BJ (cell line): ENCODE measurements around the gene FCER1G. TPM values are rescaled to one million over a fixed set of nuclear protein-coding genes. Genes with fewer than 3 reads are reported as not detected.

Source experiments
- CTCF ChIA-PET: fragments of 350-600 bp; formaldehyde crosslinking; extraction: SDS; loops from one replicate; lab custom pipeline; 2021; ENCODE audit warnings: antibody characterized with exemption, inconsistent platforms; lab: Yijun Ruan, JAX
- POLR2A ChIA-PET: fragments of 300-600 bp; sonication (Branson Sonifier 250); formaldehyde crosslinking; extraction: SDS; loops from one replicate; lab custom pipeline; 2021; ENCODE audit warnings: antibody characterized with exemption; lab: Charles Lee
- DNase-seq: peaks from one replicate; pipeline ENCODE4 v3.0.0-alpha.2; 2011; ENCODE audit warnings: low read depth
- H3K27me3 ChIP-seq: 2 replicates; pipeline ENCODE4 v1.6.0; 2011; ENCODE audit warnings: low read length; ENCODE audit not compliant: control insufficient read depth, insufficient read depth
- H3K36me3 ChIP-seq: 2 replicates; pipeline ENCODE4 v1.5.1; 2011; ENCODE audit warnings: low read length; ENCODE audit not compliant: control insufficient read depth, insufficient read depth
- H3K4me3 ChIP-seq: 2 replicates; pipeline ENCODE4 v1.5.1; 2011; ENCODE audit warnings: low read depth, mild to moderate bottlenecking, control low read depth, low read length
- CTCF ChIP-seq: IDR thresholded peaks from 2 replicates; pipeline ENCODE4 v1.5.1; 2011; ENCODE audit warnings: low read depth, mild to moderate bottlenecking, control low read depth, inconsistent platforms, low read length, moderate library complexity; ENCODE audit not compliant: insufficient read depth
- polyA plus RNA-seq: library from polyadenylated mRNA; depleted of rRNA; stranded (reverse); fragments of >200 nt; gene quantifications from 2 replicates; pipeline ENCODE4 v1.2.3, GENCODE V29; 2011

FCER1G gene
- polyA plus RNA-seq, 1 experiment, result 0.38 TPM

GRCh38 chr1:161259345-161259702 is 44.2 kb downstream of the FCER1G start:
- TF ChIP-seq CTCF, result no peak
- Histone ChIP-seq H3K36me3 (no peaks in the 10 kb centered on the region), H3K4me3 (no peak overlapping the region), H3K27me3 (peaks cover 32% of the 10 kb centered on the region)
- CTCF ChIA-PET, result interaction anchor here (2.3 to 2.7 kb wide), 2 partner anchors 25 to 32 kb away, joined by 4 to 13 read pairs; no protein-coding TSS in a partner anchor
- POLR2A ChIA-PET, result no interaction called here
- no peak for DNase-seq

GRCh38 chr1:161259765-161260164 is 44.7 kb downstream of the FCER1G start:
- POLR2A ChIA-PET, result no interaction called here
- TF ChIP-seq CTCF, result no peak
- no peak for DNase-seq
- CTCF ChIA-PET, result interaction anchor here (2.3 to 2.7 kb wide), 2 partner anchors 25 to 32 kb away, joined by 4 to 13 read pairs; no protein-coding TSS in a partner anchor
- H3K4me3 ChIP-seq, result no peak overlapping the region
- no peaks in the 10 kb centered on the region for H3K36me3 ChIP-seq
- peaks cover 32% of the 10 kb centered on the region for H3K27me3 ChIP-seq

- H3K36me3 ChIP-seq, result no peaks in the 10 kb centered on the region
- no peak for TF ChIP-seq CTCF
- POLR2A ChIA-PET, result no interaction called here
- peaks cover 32% of the 10 kb centered on the region for H3K27me3 ChIP-seq
- no peak overlapping the region for H3K4me3 ChIP-seq
- CTCF ChIA-PET, result interaction anchor here (1.2 to 2.7 kb wide), 4 partner anchors 24 to 35 kb away, joined by 3 to 13 read pairs (median 4); partner anchors contain the start of gene TOMM40L
- DNase-seq, result no peak
Measured at GRCh38 chr1:161260376-161261260, 45.5 kb downstream of the FCER1G start.

GRCh38 chr1:161261261-161262235 is 46.5 kb downstream of the FCER1G start:
- Histone ChIP-seq H3K4me3 (no peak overlapping the region), H3K27me3 (peaks cover 32% of the 10 kb centered on the region), H3K36me3 (no peaks in the 10 kb centered on the region)
- CTCF ChIA-PET, result interaction anchor here (1.2 to 2.7 kb wide), 4 partner anchors 23 to 36 kb away, joined by 3 to 13 read pairs (median 4); partner anchors contain the start of gene TOMM40L
- TF ChIP-seq CTCF, result no peak
- POLR2A ChIA-PET, result no interaction called here
- DNase-seq, result no peak

- CTCF ChIA-PET, result interaction anchor here (0.6 to 1.5 kb wide), 3 partner anchors 17 to 55 kb away, joined by 3 to 4 read pairs (median 3); no protein-coding TSS in a partner anchor
- DNase-seq, result no peak
- peaks cover 13% of the 10 kb centered on the region for H3K27me3 ChIP-seq
- no peak for TF ChIP-seq CTCF
- H3K4me3 ChIP-seq, result no peak overlapping the region
- H3K36me3 ChIP-seq, result no peaks in the 10 kb centered on the region
- POLR2A ChIA-PET, result no interaction called here
Measured at GRCh38 chr1:161265305-161265704, 50.2 kb downstream of the FCER1G start.
